ENCODE results near the gene HECTD1. TPM values are rescaled to one million over a fixed set of nuclear protein-coding genes. Genes with fewer than 3 reads are reported as not detected.
"Not testable (repeated sequence)": the region's sequence is repeated elsewhere in the genome, so short reads cannot be mapped to it uniquely, and the experiment has no call there.

Gene HECTD1
- total RNA-seq, 1 experiment from 2014 or later = 160 TPM

DNA sequence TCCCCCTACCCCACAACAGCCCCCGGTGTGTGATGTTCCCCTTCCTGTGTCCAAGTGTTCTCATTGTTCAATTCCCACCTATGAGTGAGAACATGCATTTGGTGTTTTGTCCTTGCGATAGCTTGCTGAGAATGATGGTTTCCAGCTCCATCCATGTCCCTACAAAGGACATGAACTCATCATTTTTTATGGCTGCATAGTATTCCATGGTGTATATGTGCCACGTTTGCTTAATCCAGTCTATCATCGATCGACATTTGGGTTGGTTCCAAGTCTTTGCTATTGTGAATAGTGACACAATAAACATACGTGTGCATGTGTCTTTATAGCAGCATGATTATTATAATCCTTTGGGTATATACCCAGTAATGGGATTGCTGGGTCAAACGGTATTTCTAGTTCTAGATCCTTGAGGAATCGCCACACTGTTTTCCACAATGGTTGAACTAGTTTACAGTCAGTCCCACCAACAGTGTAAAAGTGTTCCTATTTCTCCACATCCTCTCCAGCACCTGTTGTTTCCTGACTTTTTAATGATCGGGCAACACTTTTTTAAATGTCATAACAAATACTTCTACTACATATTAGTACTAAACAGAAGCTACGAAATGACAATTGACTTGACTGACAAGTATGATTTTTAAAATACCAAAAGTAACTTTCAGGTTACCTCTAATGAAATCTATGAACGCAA lies 3.5 kb downstream of the HECTD1 start:
- intact Hi-C loops (cut with micrococcal nuclease) = loop anchor here (10.0 kb wide), 1 partner anchor 151 kb away; no protein-coding TSS in a partner anchor
- H3K9ac ChIP-seq (ENCODE audit: low read length); H3K27me3 ChIP-seq (ENCODE audit: insufficient read depth, low read length); H3K9me3 ChIP-seq (ENCODE audit: control insufficient read depth in 1 of 2, insufficient read depth in 1 of 2, low read depth in 1 of 2, low read length in 2 of 2); H3K4me2 ChIP-seq (ENCODE audit: low read length); RAD21 ChIA-PET (ENCODE audit: low non-redundant PET in 1 of 2, low total read pairs in 2 of 2, uncharacterized antibody in 2 of 2, unreplicated experiment in 2 of 2); H3K27ac ChIP-seq (ENCODE audit: low read depth, low read length); DNase-seq (ENCODE audit: low read depth, low spot score); CTCF ChIA-PET; H2AFZ ChIP-seq (ENCODE audit: low read depth, low read length, poor library complexity, severe bottlenecking); H3K9me2 ChIP-seq (ENCODE audit: insufficient read depth); H4K20me1 ChIP-seq (ENCODE audit: insufficient read depth); BruUV-seq (replicated peaks); H3K4me3 ChIP-seq (replicated peaks in 1 of 2; ENCODE audit: low read depth in 1 of 2, low read length in 2 of 2); POLR2A ChIA-PET; ATAC-seq: not testable (repeated sequence)
- H3K4me1 ChIP-seq (ENCODE audit: control insufficient read depth in 1 of 2, insufficient read depth in 2 of 2, low read length in 2 of 2) = peaks cover 47 to 62% of the 10 kb centered on the region in 2 experiments
- peaks cover 83% of the 10 kb centered on the region for H3K79me2 ChIP-seq (ENCODE audit: insufficient read depth, low read length)
- H3K36me3 ChIP-seq (ENCODE audit: control insufficient read depth in 1 of 2, insufficient read depth in 2 of 2, low read length in 2 of 2) = peaks cover 0 to 10% of the 10 kb centered on the region in 2 experiments; a peak in 1 of 4 replicates

DNA sequence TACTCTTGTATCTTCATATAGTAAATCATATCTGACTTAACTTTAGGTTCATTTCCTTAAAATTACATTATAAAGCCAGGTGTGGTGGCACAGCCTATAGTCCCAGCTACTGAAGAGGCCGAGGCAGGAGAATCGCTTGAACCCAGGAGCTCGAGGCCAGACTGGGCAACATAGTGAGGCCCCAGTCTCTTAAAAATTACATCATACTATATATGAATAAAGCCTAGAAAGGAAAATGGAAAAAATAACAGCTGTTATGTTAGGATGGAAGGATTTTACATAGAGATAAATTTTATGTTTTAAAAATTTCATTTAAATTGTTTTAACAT lies 4.2 kb downstream of the HECTD1 start:
- no peaks in the 10 kb centered on the region for H3K9me2 ChIP-seq (ENCODE audit: insufficient read depth)
- intact Hi-C loops (cut with micrococcal nuclease) = loop anchor here (10.0 kb wide), 1 partner anchor 151 kb away; no protein-coding TSS in a partner anchor
- H3K4me3 ChIP-seq (replicated peaks in 1 of 2; ENCODE audit: low read depth in 1 of 2, low read length in 2 of 2) = no peak overlapping the region
- H3K4me2 ChIP-seq (ENCODE audit: low read length) = no peak overlapping the region
- DNase-seq (ENCODE audit: low read depth, low spot score) (no peak), ATAC-seq (no peak)
- CTCF ChIA-PET = no interaction called here
- H4K20me1 ChIP-seq (ENCODE audit: insufficient read depth) = peaks cover 3% of the 10 kb centered on the region; the same call in 1 of the 2 replicates
- no peaks in the 10 kb centered on the region for H3K9me3 ChIP-seq (ENCODE audit: control insufficient read depth in 1 of 2, insufficient read depth in 1 of 2, low read depth in 1 of 2, low read length in 2 of 2)
- peaks cover 90% of the 10 kb centered on the region for H3K79me2 ChIP-seq (ENCODE audit: insufficient read depth, low read length)
- H3K4me1 ChIP-seq (ENCODE audit: control insufficient read depth in 1 of 2, insufficient read depth in 2 of 2, low read length in 2 of 2) = peaks cover 45 to 62% of the 10 kb centered on the region in 2 experiments
- RAD21 ChIA-PET (ENCODE audit: low non-redundant PET in 1 of 2, low total read pairs in 2 of 2, uncharacterized antibody in 2 of 2, unreplicated experiment in 2 of 2) = no interaction called here
- POLR2A ChIA-PET = no interaction called here
- H2AFZ ChIP-seq (ENCODE audit: low read depth, low read length, poor library complexity, severe bottlenecking) = no peak overlapping the region
- H3K27ac ChIP-seq (ENCODE audit: low read depth, low read length) = no peak overlapping the region
- TF ChIP-seq RAD21 (IDR thresholded peaks at IDR 0.05; ENCODE audit: low read depth) (no peak), POLR2AphosphoS5 (IDR thresholded peaks at IDR 0.05; ENCODE audit: low read depth, low read length) (no peak), CEBPB (IDR thresholded peaks at IDR 0.05; ENCODE audit: low read depth) (no peak)
- TF ChIP-seq, protein P1, sequence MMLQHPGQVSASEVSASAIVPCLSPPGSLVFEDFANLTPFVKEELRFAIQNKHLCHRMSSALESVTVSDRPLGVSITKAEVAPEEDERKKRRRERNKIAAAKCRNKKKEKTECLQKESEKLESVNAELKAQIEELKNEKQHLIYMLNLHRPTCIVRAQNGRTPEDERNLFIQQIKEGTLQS (IDR thresholded peaks at IDR 0.05) = no peak
- TF ChIP-seq, protein P2, sequence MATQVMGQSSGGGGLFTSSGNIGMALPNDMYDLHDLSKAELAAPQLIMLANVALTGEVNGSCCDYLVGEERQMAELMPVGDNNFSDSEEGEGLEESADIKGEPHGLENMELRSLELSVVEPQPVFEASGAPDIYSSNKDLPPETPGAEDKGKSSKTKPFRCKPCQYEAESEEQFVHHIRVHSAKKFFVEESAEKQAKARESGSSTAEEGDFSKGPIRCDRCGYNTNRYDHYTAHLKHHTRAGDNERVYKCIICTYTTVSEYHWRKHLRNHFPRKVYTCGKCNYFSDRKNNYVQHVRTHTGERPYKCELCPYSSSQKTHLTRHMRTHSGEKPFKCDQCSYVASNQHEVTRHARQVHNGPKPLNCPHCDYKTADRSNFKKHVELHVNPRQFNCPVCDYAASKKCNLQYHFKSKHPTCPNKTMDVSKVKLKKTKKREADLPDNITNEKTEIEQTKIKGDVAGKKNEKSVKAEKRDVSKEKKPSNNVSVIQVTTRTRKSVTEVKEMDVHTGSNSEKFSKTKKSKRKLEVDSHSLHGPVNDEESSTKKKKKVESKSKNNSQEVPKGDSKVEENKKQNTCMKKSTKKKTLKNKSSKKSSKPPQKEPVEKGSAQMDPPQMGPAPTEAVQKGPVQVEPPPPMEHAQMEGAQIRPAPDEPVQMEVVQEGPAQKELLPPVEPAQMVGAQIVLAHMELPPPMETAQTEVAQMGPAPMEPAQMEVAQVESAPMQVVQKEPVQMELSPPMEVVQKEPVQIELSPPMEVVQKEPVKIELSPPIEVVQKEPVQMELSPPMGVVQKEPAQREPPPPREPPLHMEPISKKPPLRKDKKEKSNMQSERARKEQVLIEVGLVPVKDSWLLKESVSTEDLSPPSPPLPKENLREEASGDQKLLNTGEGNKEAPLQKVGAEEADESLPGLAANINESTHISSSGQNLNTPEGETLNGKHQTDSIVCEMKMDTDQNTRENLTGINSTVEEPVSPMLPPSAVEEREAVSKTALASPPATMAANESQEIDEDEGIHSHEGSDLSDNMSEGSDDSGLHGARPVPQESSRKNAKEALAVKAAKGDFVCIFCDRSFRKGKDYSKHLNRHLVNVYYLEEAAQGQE (IDR thresholded peaks at IDR 0.05; ENCODE audit: low read depth) = no peak
- no peak overlapping the region for H3K9ac ChIP-seq (ENCODE audit: low read length)
- peaks cover 0 to 10% of the 10 kb centered on the region in 2 experiments; a peak in 1 of 4 replicates for H3K36me3 ChIP-seq (ENCODE audit: control insufficient read depth in 1 of 2, insufficient read depth in 2 of 2, low read length in 2 of 2)
- H3K27me3 ChIP-seq (ENCODE audit: insufficient read depth, low read length) = no peaks in the 10 kb centered on the region
- BruUV-seq (replicated peaks) = no TSS peak

Measured in HCT116 (cell line).